CD4-positive, alpha-beta T cell treated with Interleukin-10 for 1 hour (primary cell): ENCODE data around the gene CYTH1.

ENCODE experiments used
- DNase-seq: peaks from one replicate; pipeline ENCODE4 v3.0.0-alpha.2; 2020

The CYTH1 gene

GRCh38 chr17:78667091-78667490, 115.0 kb downstream of the CYTH1 start:
- no peak for DNase-seq

GRCh38 chr17:78665952-78666920, 115.8 kb downstream of the CYTH1 start:
- peak; percentile 64 for DNase-seq

GRCh38 chr17:78665387-78665951, 116.6 kb downstream of the CYTH1 start:
- DNase-seq, result no peak

- no peak for DNase-seq
These were observed 117.3 kb downstream of the CYTH1 start for GRCh38 chr17:78664476-78665386.

- no peak for DNase-seq
These were observed 120.8 kb downstream of the CYTH1 start for GRCh38 chr17:78661093-78661770.

GRCh38 chr17:78659546-78659945, 122.5 kb downstream of the CYTH1 start:
- DNase-seq, result no peak

- DNase-seq, result no peak
These were observed 123.7 kb downstream of the CYTH1 start for GRCh38 chr17:78658281-78658785.

GRCh38 chr17:78655251-78655940, 126.7 kb downstream of the CYTH1 start:
- DNase-seq, result no peak

- DNase-seq, result no peak
These were observed 127.7 kb downstream of the CYTH1 start for GRCh38 chr17:78654325-78654724.

GRCh38 chr17:78653382-78653781, 128.7 kb downstream of the CYTH1 start:
- DNase-seq, result no peak

GRCh38 chr17:78652913-78653312, 129.2 kb downstream of the CYTH1 start:
- DNase-seq, result no peak

- DNase-seq, result no peak
These were observed 130.0 kb downstream of the CYTH1 start for GRCh38 chr17:78652024-78652423.

- DNase-seq, result no peak
These were observed 130.5 kb downstream of the CYTH1 start for GRCh38 chr17:78651554-78651953.

GRCh38 chr17:78650093-78650715, 131.9 kb downstream of the CYTH1 start:
- DNase-seq, result no peak

GRCh38 chr17:78648293-78648692, 133.8 kb downstream of the CYTH1 start:
- no peak for DNase-seq

- DNase-seq, result no peak
These were observed 135.0 kb downstream of the CYTH1 start for GRCh38 chr17:78647032-78647431.

GRCh38 chr17:78645421-78646295, 136.4 kb downstream of the CYTH1 start:
- peak; percentile 76 for DNase-seq

- DNase-seq, result no peak
These were observed 137.1 kb downstream of the CYTH1 start for GRCh38 chr17:78644931-78645351.

- no peak for DNase-seq
These were observed 137.8 kb downstream of the CYTH1 start for GRCh38 chr17:78644224-78644623.

- DNase-seq, result no peak
These were observed 138.7 kb downstream of the CYTH1 start for GRCh38 chr17:78643326-78643725.
